H7 (cell line): ENCODE results near the gene CD101. TPM values are rescaled to one million over a fixed set of nuclear protein-coding genes. Genes with fewer than 3 reads are reported as not detected.

Experiments
- DNase-seq: peaks from one replicate; pipeline ENCODE4 v3.0.0; 2012
- H3K27me3 ChIP-seq: 2 replicates; pipeline ENCODE4 v1.6.0; 2011; ENCODE audit warnings: mild to moderate bottlenecking, low read length; ENCODE audit not compliant: control insufficient read depth, insufficient read depth
- H3K36me3 ChIP-seq: replicated peaks from 2 replicates; pipeline ENCODE4 v1.5.1; 2011; ENCODE audit warnings: low read length; ENCODE audit not compliant: control insufficient read depth, insufficient read depth
- H3K4me3 ChIP-seq: 2 replicates; pipeline ENCODE4 v1.5.1; 2011; ENCODE audit warnings: low read depth, mild to moderate bottlenecking, control low read depth, low read length, moderate library complexity; ENCODE audit not compliant: insufficient read depth
- total RNA-seq: library from RNA; depleted of rRNA; stranded (reverse); fragments of >200 nt; shearing (Covaris generic); gene quantifications from 2 replicates; pipeline ENCODE4 v1.2.3, GENCODE V29; 2014

Gene CD101
- total RNA-seq, 1 experiment from 2014 or later = 0.31 TPM

GRCh38 chr1:116991918-116992317, 9.6 kb upstream of the CD101 start:
- H3K27me3 ChIP-seq = no peaks in the 10 kb centered on the region
- DNase-seq = no peak
- H3K36me3 ChIP-seq = peaks cover 3% of the 10 kb centered on the region
- H3K4me3 ChIP-seq = no peak overlapping the region

- Histone ChIP-seq H3K4me3 (no peak overlapping the region), H3K36me3 (peaks cover 2% of the 10 kb centered on the region), H3K27me3 (no peaks in the 10 kb centered on the region)
- DNase-seq = no peak
These were observed 8.3 kb upstream of the CD101 start for GRCh38 chr1:116993286-116993685.

- Histone ChIP-seq H3K36me3 (peaks cover 2% of the 10 kb centered on the region), H3K27me3 (no peaks in the 10 kb centered on the region), H3K4me3 (no peak overlapping the region)
- no peak for DNase-seq
These were observed 7.1 kb upstream of the CD101 start for GRCh38 chr1:116994411-116994810.

- DNase-seq = no peak
These were observed 4.5 kb upstream of the CD101 start for GRCh38 chr1:116997066-116997465.

GRCh38 chr1:116997636-116998035, 3.9 kb upstream of the CD101 start:
- Histone ChIP-seq H3K27me3 (no peaks in the 10 kb centered on the region), H3K4me3 (no peak overlapping the region), H3K36me3 (no peaks in the 10 kb centered on the region; the same call in 1 of the 2 replicates)
- DNase-seq = no peak

More at GRCh38 chr1:116997066-116997465, 4.5 kb upstream of the CD101 start:
- Histone ChIP-seq H3K36me3 (no peaks in the 10 kb centered on the region; the same call in 1 of the 2 replicates), H3K27me3 (no peaks in the 10 kb centered on the region), H3K4me3 (no peak overlapping the region)

DNA sequence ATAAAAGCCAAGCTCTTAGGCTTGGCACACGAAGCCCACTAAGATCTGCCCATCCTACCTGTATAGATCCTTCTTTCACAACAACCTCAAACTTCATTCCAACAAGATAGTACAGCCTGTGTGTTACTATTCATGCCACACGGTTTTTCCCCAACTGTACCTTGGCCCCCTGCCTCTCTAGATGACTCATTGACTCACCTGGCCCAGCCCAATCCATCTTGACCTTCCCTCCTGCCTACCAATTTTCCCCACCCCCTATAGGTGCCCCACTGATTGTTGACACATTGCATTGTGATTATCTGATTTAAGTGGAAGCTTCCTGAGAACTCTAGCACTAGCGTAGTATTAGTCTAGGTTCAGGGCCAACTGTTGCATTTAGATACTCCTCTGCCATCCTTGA, 2.0 kb upstream of the CD101 start:
- no peak for DNase-seq
- no peak overlapping the region for H3K4me3 ChIP-seq
- no peaks in the 10 kb centered on the region for H3K27me3 ChIP-seq
- no peaks in the 10 kb centered on the region for H3K36me3 ChIP-seq

GRCh38 chr1:117000142-117000541, 1.4 kb upstream of the CD101 start:
- no peak overlapping the region for H3K4me3 ChIP-seq
- DNase-seq = no peak
- H3K36me3 ChIP-seq = no peaks in the 10 kb centered on the region
- no peaks in the 10 kb centered on the region for H3K27me3 ChIP-seq

DNA sequence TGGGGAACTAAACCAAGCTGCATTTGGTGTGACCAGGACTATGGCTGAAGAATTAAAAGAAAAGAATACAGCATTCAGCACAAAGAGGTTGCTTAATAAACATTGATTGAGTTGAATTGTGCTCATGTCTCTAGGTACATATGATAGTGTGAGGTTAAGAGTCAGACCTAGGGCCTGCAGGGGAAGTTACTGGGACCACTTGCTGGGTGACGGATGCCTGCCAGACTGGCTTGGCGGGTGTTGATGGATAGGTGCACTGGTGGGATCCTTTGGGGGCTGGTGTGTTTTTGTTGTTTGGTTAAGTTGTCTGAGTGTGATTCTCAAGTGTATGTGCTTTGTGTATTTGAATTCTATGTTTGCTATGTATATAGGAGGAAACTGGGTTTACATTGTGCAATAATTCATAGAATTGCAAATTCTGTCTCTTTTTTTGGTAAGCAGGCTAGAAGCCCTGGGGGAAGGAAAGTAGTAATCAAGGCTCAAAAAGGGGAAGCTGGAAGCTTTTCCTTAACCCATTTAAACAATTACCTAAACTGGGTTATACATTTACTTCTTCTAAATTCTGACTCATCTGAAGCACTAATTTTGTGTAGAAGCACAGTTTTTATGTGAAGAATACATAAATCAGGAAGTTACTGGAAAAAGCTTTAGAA, 1.8 kb downstream of the CD101 start:
- no peaks in the 10 kb centered on the region for H3K36me3 ChIP-seq
- no peak for DNase-seq
- no peak overlapping the region for H3K4me3 ChIP-seq
- H3K27me3 ChIP-seq = no peaks in the 10 kb centered on the region

GRCh38 chr1:117007719-117008013, 6.1 kb downstream of the CD101 start:
- no peak for DNase-seq
- no peak overlapping the region for H3K4me3 ChIP-seq
- H3K36me3 ChIP-seq = no peaks in the 10 kb centered on the region
- H3K27me3 ChIP-seq = no peaks in the 10 kb centered on the region

- DNase-seq = no peak
- Histone ChIP-seq H3K27me3 (no peaks in the 10 kb centered on the region), H3K36me3 (no peaks in the 10 kb centered on the region), H3K4me3 (no peak overlapping the region)
These were observed 7.1 kb downstream of the CD101 start for GRCh38 chr1:117008656-117009055.

GRCh38 chr1:117009132-117009531, 7.6 kb downstream of the CD101 start:
- no peak for DNase-seq
- Histone ChIP-seq H3K4me3 (no peak overlapping the region), H3K27me3 (no peaks in the 10 kb centered on the region)

GRCh38 chr1:117010310-117010969, 8.9 kb downstream of the CD101 start:
- Histone ChIP-seq H3K4me3 (no peak overlapping the region), H3K27me3 (no peaks in the 10 kb centered on the region), H3K36me3 (no peaks in the 10 kb centered on the region)
- DNase-seq = no peak

More at GRCh38 chr1:117009132-117009531, 7.6 kb downstream of the CD101 start:
- no peaks in the 10 kb centered on the region for H3K36me3 ChIP-seq

DNA sequence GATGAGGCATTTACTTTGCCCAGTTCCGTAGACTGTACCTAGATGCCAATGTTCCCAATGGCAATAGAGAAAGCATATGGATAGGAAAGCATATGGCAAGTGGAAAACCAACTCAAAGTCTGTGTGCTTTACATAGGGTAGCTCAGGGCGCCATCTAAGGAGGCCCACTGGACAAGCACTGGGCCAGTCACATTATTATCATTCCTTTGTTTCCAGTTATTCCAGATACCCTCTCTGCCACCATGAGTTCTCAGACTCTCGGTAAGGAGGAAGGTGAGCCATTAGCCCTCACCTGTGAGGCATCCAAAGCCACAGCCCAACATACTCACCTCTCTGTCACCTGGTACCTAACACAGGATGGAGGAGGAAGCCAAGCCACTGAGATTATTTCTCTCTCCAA, 9.8 kb downstream of the CD101 start:
- Histone ChIP-seq H3K36me3 (no peaks in the 10 kb centered on the region), H3K27me3 (no peaks in the 10 kb centered on the region), H3K4me3 (no peak overlapping the region)
- DNase-seq = no peak

GRCh38 chr1:117013309-117013858, 11.8 kb downstream of the CD101 start:
- H3K36me3 ChIP-seq = no peaks in the 10 kb centered on the region
- no peak overlapping the region for H3K4me3 ChIP-seq
- no peaks in the 10 kb centered on the region for H3K27me3 ChIP-seq
- DNase-seq = no peak

GRCh38 chr1:117014209-117014608, 12.6 kb downstream of the CD101 start:
- DNase-seq = no peak
- no peak overlapping the region for H3K4me3 ChIP-seq

More at GRCh38 chr1:117014209-117014608, 12.6 kb downstream of the CD101 start:
- H3K36me3 ChIP-seq = no peaks in the 10 kb centered on the region
- H3K27me3 ChIP-seq = no peaks in the 10 kb centered on the region
